Gastroesophageal sphincter (tissue), 4 donors: ENCODE data around the gene PARD3. TPM values are rescaled to one million over a fixed set of nuclear protein-coding genes. Genes with fewer than 3 reads are reported as not detected.

ENCODE experiments used
- ATAC-seq: fragments of 150-250 bp; one replicate; pipeline ENCODE4 v1.9.1; 2016; ENCODE audit warnings: mild to moderate bottlenecking, moderate library complexity
- H3K27ac ChIP-seq, 4 donors: fragments of 200-600 bp; sonication (generic) in 3 of 4; 1 replicate in 3 of 4; 2 replicates in 1 of 4; pipeline ENCODE4 v1.5.1; 2016 to 2019
- H3K27me3 ChIP-seq: fragments of 200-600 bp; sonication (generic); one replicate; pipeline ENCODE4 v1.5.1; 2019
- H3K36me3 ChIP-seq, 2 donors: fragments of 200-600 bp; sonication (generic); one replicate each; pipeline ENCODE4 v1.5.1; 2019; ENCODE audit warnings: control low read depth in 1 of 2
- H3K4me1 ChIP-seq, 3 donors: fragments of 200-600 bp; sonication (generic); 1 replicate in 2 of 3; 2 replicates in 1 of 3; pipeline ENCODE4 v1.5.1; 2016 to 2019; ENCODE audit warnings: control low read depth in 2 of 3
- H3K4me3 ChIP-seq, 2 donors: fragments of 200-600 bp; sonication (generic); one replicate each; pipeline ENCODE4 v1.5.1; 2019; ENCODE audit warnings: mild to moderate bottlenecking in 1 of 2, moderate library complexity in 1 of 2
- H3K9me3 ChIP-seq, 3 donors: fragments of 200-600 bp; sonication (generic); one replicate each; pipeline ENCODE4 v1.5.1; 2017 to 2019; ENCODE audit warnings: control low read depth in 2 of 3
- CTCF ChIP-seq, 4 experiments: fragments of 200-600 bp in 2 of 4; fragments of 450-650 bp in 2 of 4; sonication (generic) in 1 of 4; IDR thresholded peaks; one replicate each; pipeline ENCODE4 v1.5.1; 2017 to 2019; ENCODE audit warnings: antibody characterized with exemption in 4 of 4, mild to moderate bottlenecking in 2 of 4, moderate library complexity in 2 of 4
- EP300 ChIP-seq: sonication (generic); formaldehyde crosslinking; IDR thresholded peaks from one replicate; pipeline ENCODE4 v1.6.1; 2017; ENCODE audit warnings: antibody characterized with exemption, mild to moderate bottlenecking
- POLR2A ChIP-seq, 2 donors: fragments of 450-650 bp; IDR thresholded peaks; one replicate each; pipeline ENCODE4 v1.6.1; 2017; ENCODE audit warnings: antibody characterized with exemption in 2 of 2, mild to moderate bottlenecking in 2 of 2, moderate library complexity in 1 of 2
- POLR2AphosphoS5 ChIP-seq: sonication (generic); formaldehyde crosslinking; IDR thresholded peaks from one replicate; pipeline ENCODE4 v1.6.1; 2017; ENCODE audit warnings: antibody characterized with exemption
- WGBS, 2 donors: methylation state at CpG; one replicate each; pipeline ENCODE4 v1.1.5; 2018; ENCODE audit warnings: low coverage in 1 of 2; 5-methylcytosine and 5-hydroxymethylcytosine counted together
- total RNA-seq, 4 donors: library from RNA; depleted of rRNA; stranded (reverse); fragments of >200 nt; gene quantifications; one replicate each; pipeline ENCODE4 v1.1.0, GENCODE V29; 2016

PARD3 gene
- total RNA-seq, 4 donors from 2014 or later: 101 to 127 (median 115) TPM

DNA sequence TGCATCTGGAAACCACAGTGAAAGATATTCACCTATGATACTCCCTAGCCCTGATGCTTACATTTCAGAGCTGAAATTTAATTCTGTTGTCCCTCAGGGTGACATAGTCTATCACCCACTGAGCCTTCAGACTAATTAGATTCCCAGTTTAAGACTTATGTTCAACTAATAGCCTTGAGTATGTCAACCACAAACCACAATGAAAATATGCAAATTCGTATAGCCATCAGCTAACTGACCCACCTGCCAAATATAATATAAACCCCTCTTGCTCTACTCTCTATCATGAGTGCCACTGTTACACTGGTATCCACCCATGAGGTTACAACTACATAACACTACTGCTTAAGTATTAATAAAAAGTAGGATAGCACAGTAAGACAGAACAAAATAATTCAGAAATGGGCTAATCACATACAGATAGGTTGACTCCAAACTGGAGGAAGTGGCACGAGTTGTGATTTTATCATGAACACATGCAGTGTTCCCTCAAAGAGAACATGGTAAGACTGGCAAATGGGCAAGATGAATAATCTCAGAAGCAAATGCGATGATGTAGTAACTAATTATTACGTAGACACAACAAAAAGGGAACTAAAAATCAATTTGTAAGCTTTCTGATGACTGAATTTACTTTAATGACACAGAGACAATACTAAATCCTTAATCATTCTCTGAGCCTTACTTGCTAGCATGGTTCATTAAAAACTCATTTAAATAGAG lies 290.6 kb downstream of the PARD3 start:
- Histone ChIP-seq H3K27ac (no peak overlapping the region), H3K36me3 (no peaks in the 10 kb centered on the region), H3K4me1 (peaks cover 0 to 33% (median 9%) of the 10 kb centered on the region in 3 donors), H3K4me3 (no peak overlapping the region), H3K27me3 (no peaks in the 10 kb centered on the region), H3K9me3 (no peaks in the 10 kb centered on the region)
- WGBS, 2 donors: 87 to 89% methylated on average over 4 of the region's 4 CpGs
- TF ChIP-seq POLR2AphosphoS5 (no peak), EP300 (no peak), CTCF (IDR thresholded peaks at IDR 0.05) (no peak), POLR2A (IDR thresholded peaks at IDR 0.05) (no peak)
- ATAC-seq: no peak

GRCh38 chr10:34523017-34523767 lies 291.9 kb downstream of the PARD3 start:
- TF ChIP-seq POLR2AphosphoS5 (no peak), POLR2A (IDR thresholded peaks at IDR 0.05) (no peak), EP300 (no peak), CTCF (IDR thresholded peaks at IDR 0.05) (no peak)
- Histone ChIP-seq H3K4me1 (peaks cover 0 to 27% (median 9%) of the 10 kb centered on the region in 3 donors), H3K27ac (no peak overlapping the region), H3K27me3 (no peaks in the 10 kb centered on the region), H3K9me3 (no peaks in the 10 kb centered on the region), H3K36me3 (no peaks in the 10 kb centered on the region), H3K4me3 (no peak overlapping the region)
- no peak for ATAC-seq
- 87 to 95% methylated on average over 3 of the region's 3 CpGs for WGBS, 2 donors

DNA sequence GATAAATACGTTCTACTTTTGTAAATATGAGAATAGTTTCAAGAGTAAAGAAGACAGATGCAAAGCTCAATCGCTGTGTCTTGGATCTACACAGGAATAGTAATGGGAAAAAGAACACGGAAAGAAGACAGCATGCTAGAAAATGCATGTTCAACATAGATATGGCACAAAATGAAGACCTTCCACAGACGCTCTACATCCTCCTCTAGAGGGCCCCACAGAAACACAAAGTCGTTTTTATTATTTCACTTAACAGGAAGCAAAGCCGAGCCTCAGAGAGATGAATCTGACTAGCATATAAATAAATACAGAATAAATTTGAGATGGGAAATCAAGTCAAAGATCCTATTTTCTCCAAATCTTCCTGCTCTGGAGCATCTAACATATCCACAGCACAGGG lies 292.6 kb downstream of the PARD3 start:
- ATAC-seq: no peak
- 41 to 77% methylated on average over 6 of the region's 6 CpGs for WGBS, 2 donors
- Histone ChIP-seq H3K27me3 (no peaks in the 10 kb centered on the region), H3K4me1 (peaks cover 0 to 20% (median 5%) of the 10 kb centered on the region in 3 donors), H3K27ac (no peak overlapping the region), H3K4me3 (no peak overlapping the region), H3K36me3 (no peaks in the 10 kb centered on the region), H3K9me3 (no peaks in the 10 kb centered on the region)
- TF ChIP-seq CTCF (IDR thresholded peaks at IDR 0.05): peak in 1 of 4 experiments; percentile 11
- no peak for TF ChIP-seq EP300
- no peak for TF ChIP-seq POLR2A (IDR thresholded peaks at IDR 0.05)

GRCh38 chr10:34520510-34520909 lies 294.6 kb downstream of the PARD3 start:
- ATAC-seq: no peak
- Histone ChIP-seq H3K4me3 (no peak overlapping the region), H3K4me1 (peaks cover 0 to 5% (median 0%) of the 10 kb centered on the region in 3 donors), H3K36me3 (peaks cover 0 to 2% of the 10 kb centered on the region in 2 donors), H3K27ac (no peak overlapping the region), H3K9me3 (no peaks in the 10 kb centered on the region), H3K27me3 (no peaks in the 10 kb centered on the region)
- 75 to 87% methylated on average over 2 of the region's 2 CpGs for WGBS, 2 donors
- TF ChIP-seq EP300 (no peak), POLR2A (IDR thresholded peaks at IDR 0.05) (no peak), POLR2AphosphoS5 (no peak), CTCF (IDR thresholded peaks at IDR 0.05) (no peak)

DNA sequence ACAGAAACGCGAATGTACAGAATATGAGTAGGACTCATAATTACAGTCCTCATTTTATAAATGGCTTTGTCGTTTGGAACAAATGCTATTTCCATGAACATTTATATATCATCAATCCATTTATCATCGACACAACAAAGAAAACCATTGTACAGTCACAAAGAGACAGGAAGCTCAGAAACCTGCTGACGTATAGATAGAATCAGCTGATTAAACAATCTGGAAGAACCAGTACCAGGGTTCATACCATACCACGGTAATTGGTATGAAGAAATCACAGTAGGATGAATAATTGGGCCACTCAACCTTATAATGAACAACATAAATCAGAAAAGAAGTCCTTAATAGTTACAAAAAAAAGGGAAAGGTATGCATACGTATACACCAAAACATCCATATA lies 295.0 kb downstream of the PARD3 start:
- no peak for TF ChIP-seq POLR2AphosphoS5
- no peak for TF ChIP-seq POLR2A (IDR thresholded peaks at IDR 0.05)
- TF ChIP-seq EP300: no peak
- TF ChIP-seq CTCF (IDR thresholded peaks at IDR 0.05): no peak
- H3K36me3 ChIP-seq: peaks cover 0 to 6% of the 10 kb centered on the region in 2 donors
- H3K27me3 ChIP-seq: no peaks in the 10 kb centered on the region
- no peak overlapping the region for H3K27ac ChIP-seq
- peaks cover 0 to 5% (median 0%) of the 10 kb centered on the region in 3 donors for H3K4me1 ChIP-seq
- no peak for ATAC-seq
- no peaks in the 10 kb centered on the region for H3K9me3 ChIP-seq
- 80 to 88% methylated on average over 7 of the region's 7 CpGs for WGBS, 2 donors
- no peak overlapping the region for H3K4me3 ChIP-seq
